GM12878 (cell line): ENCODE results near the gene WDR38. TPM values are rescaled to one million over a fixed set of nuclear protein-coding genes. Genes with fewer than 3 reads are reported as not detected.

Source experiments
- ATAC-seq: fragments of 200-7000 bp; cut with Tn5 transposase; 3 replicates; pipeline ENCODE4 v1.9.1; 2020; ENCODE audit warnings: mild to moderate bottlenecking, moderate library complexity
- BruUV-seq: library from RNA; stranded (reverse); fragments of 400-500 nt; replicated peaks from 2 replicates; lab custom pipeline; 2021; lab: Mats Ljungman, UMichigan
- CTCF ChIA-PET: fragments of 300-600 bp; sonication (Branson Sonifier 250); formaldehyde crosslinking; extraction: SDS; loops from one replicate; lab custom pipeline; 2021; ENCODE audit warnings: inconsistent platforms; lab: Yijun Ruan, JAX
- POLR2A ChIA-PET: fragments of 350-600 bp; formaldehyde crosslinking; extraction: SDS; loops from one replicate; lab custom pipeline; 2021; ENCODE audit warnings: inconsistent platforms; lab: Charles Lee
- RAD21 ChIA-PET: fragments of 300-600 bp; sonication (Branson Sonifier 250); formaldehyde crosslinking; loops from one replicate; lab custom pipeline; 2023; ENCODE audit warnings: antibody characterized with exemption; ENCODE audit not compliant: unreplicated experiment; lab: Charles Lee
- SMC1A ChIA-PET: fragments of 300-600 bp; sonication (Branson Sonifier 250); formaldehyde crosslinking; loops from one replicate; lab custom pipeline; 2023; ENCODE audit not compliant: unreplicated experiment, uncharacterized antibody; lab: Charles Lee
- DNase-seq: peaks from one replicate; pipeline ENCODE4 v3.0.0-alpha.2; 2011; ENCODE audit warnings: low read depth, low spot score
- FAIRE-seq: peaks from 3 replicates; lab custom pipeline; 2011; peaks lifted over from hg19 to GRCh38; lab: Jason Lieb, UNC
- H2AFZ ChIP-seq: 2 replicates; pipeline ENCODE4 v1.6.0; 2011; ENCODE audit warnings: low read depth, low read length, control low read depth; ENCODE audit not compliant: control insufficient read depth
- H3K27ac ChIP-seq: 2 replicates; pipeline ENCODE4 v1.5.1; 2011; ENCODE audit warnings: control low read depth; ENCODE audit not compliant: control insufficient read depth, insufficient read depth
- H3K27me3 ChIP-seq, 2 experiments: replicated peaks in 1 of 2; 2 replicates each; pipeline versions ENCODE4 v1.6.0 to v1.6.1; 2011; ENCODE audit warnings: low read length in 1 of 2; ENCODE audit not compliant: control insufficient read depth in 2 of 2, insufficient read depth in 2 of 2
- H3K36me3 ChIP-seq, 2 experiments: 2 replicates each; pipeline ENCODE4 v1.5.1; 2011; ENCODE audit warnings: low read length in 1 of 2; ENCODE audit not compliant: control insufficient read depth in 2 of 2, insufficient read depth in 2 of 2
- H3K4me1 ChIP-seq: 2 replicates; pipeline ENCODE4 v1.6.1; 2011; ENCODE audit warnings: mild to moderate bottlenecking, low read length, moderate library complexity, mixed read lengths; ENCODE audit not compliant: control insufficient read depth, insufficient read depth
- H3K4me2 ChIP-seq: 2 replicates; pipeline ENCODE4 v1.6.0; 2011; ENCODE audit warnings: control low read depth; ENCODE audit not compliant: control insufficient read depth, insufficient read depth
- H3K4me3 ChIP-seq: fragments of 200-600 bp; sonication (generic); 2 replicates; pipeline ENCODE4 v1.5.1; 2016
- H3K79me2 ChIP-seq: 2 replicates; pipeline ENCODE4 v1.6.0; 2011; ENCODE audit warnings: low read length; ENCODE audit not compliant: control insufficient read depth, insufficient read depth
- H3K9ac ChIP-seq: 2 replicates; pipeline ENCODE4 v1.8.0; 2011; ENCODE audit warnings: low read length, control low read depth, mixed read lengths; ENCODE audit not compliant: control insufficient read depth, insufficient read depth
- H3K9me3 ChIP-seq: replicated peaks from 3 replicates; pipeline ENCODE4 v1.5.1; 2011; ENCODE audit warnings: mild to moderate bottlenecking, low read length; ENCODE audit not compliant: control insufficient read depth, insufficient read depth
- H4K20me1 ChIP-seq: 2 replicates; pipeline ENCODE4 v1.6.0; 2011; ENCODE audit not compliant: control insufficient read depth, insufficient read depth
- CHD1 ChIP-seq: IDR thresholded peaks from 2 replicates; pipeline ENCODE4 v1.6.1; 2012; ENCODE audit warnings: low read depth, low read length, improper control_type of control experiment
- HCFC1 ChIP-seq: fragments of 150-350 bp; IDR thresholded peaks from 2 replicates; pipeline ENCODE4 v1.6.1; 2014; ENCODE audit warnings: low read length
- HDAC2 ChIP-seq: fragments of 200-600 bp; sonication (generic); IDR thresholded peaks from 2 replicates; pipeline ENCODE4 v1.6.1; 2017
- NFIC ChIP-seq: IDR thresholded peaks from 2 replicates; pipeline ENCODE4 v1.6.1; 2012; ENCODE audit warnings: low read depth, mild to moderate bottlenecking, inconsistent platforms, low read length, moderate library complexity
- NFXL1 ChIP-seq: fragments of 450-650 bp; IDR thresholded peaks from 2 replicates; pipeline ENCODE4 v1.6.1; 2017; ENCODE audit warnings: antibody characterized with exemption, mild to moderate bottlenecking, borderline replicate concordance
- POLR2A ChIP-seq: IDR thresholded peaks from 2 replicates; pipeline ENCODE4 v1.6.1; 2011; ENCODE audit warnings: low read depth, mild to moderate bottlenecking, low read length
- RCOR1 ChIP-seq: conservative IDR thresholded peaks from 2 replicates; pipeline ENCODE4 v1.6.1; 2012; ENCODE audit warnings: low read depth, low read length, improper control_type of control experiment
- TCF7 ChIP-seq: IDR thresholded peaks from 2 replicates; pipeline ENCODE4 v1.6.1; 2014; ENCODE audit warnings: antibody characterized with exemption, borderline replicate concordance
- YY1 ChIP-seq: IDR thresholded peaks from 2 replicates; pipeline ENCODE4 v1.6.1; 2011; ENCODE audit warnings: low read depth, mild to moderate bottlenecking, low read length
- WGBS: methylation state at CpG from one replicate; pipeline ENCODE4 v1.1.6; 2016; ENCODE audit warnings: low lambda C conversion rate; ENCODE audit not compliant: insufficient replicate concordance, insufficient coverage; ENCODE audit errors: missing lambda C conversion rate; 5-methylcytosine and 5-hydroxymethylcytosine counted together
- in situ Hi-C: fragments of 300-500 bp; cut with MboI; formaldehyde crosslinking; loops from 9 replicates; pipeline ENCODE4 v1.14.3; 2018; ENCODE audit warnings: mixed read lengths
- intact Hi-C: fragments of 100-400 bp; cut with micrococcal nuclease; formaldehyde crosslinking; loops from one replicate; pipeline ENCODE4 v1.14.2; 2022; ENCODE audit not compliant: unreplicated experiment
- polyA plus RNA-seq, 11 experiments: library from polyadenylated mRNA; depleted of rRNA in 4 of 11; unstranded in 6 of 11; stranded (reverse) in 5 of 11; fragments of >200 nt; fragmentation: Nextera tagmentation in 4 of 11; fragmentation: Illumina TruSeq in 1 of 11; extraction: Ambion mirVana in 4 of 11; extraction: Trizol in 1 of 11; gene quantifications; 1 replicate in 1 of 11; 2 replicates in 10 of 11; pipeline versions ENCODE4 v1.2.1 to v1.2.3, GENCODE V29; 2011 to 2016; ENCODE audit warnings: inconsistent platforms in 2 of 11, missing spikeins in 2 of 11, low read depth in 1 of 11
- total RNA-seq, 4 experiments: library from RNA; depleted of rRNA in 3 of 4; stranded (reverse); fragments of >200 nt in 3 of 4; fragmentation: Illumina TruSeq in 1 of 4; extraction: Trizol in 1 of 4; gene quantifications; 2 replicates each; pipeline versions ENCODE4 v1.2.1 to v1.2.3, GENCODE V29; 2013 to 2021
- TF ChIP-seq, protein P1 (sequence below): IDR thresholded peaks from 2 replicates; pipeline ENCODE4 v1.6.1; 2011; ENCODE audit warnings: borderline replicate concordance, low read depth, mild to moderate bottlenecking, moderate library complexity, low read length; ENCODE audit not compliant: insufficient read depth, poor library complexity, severe bottlenecking
- TF ChIP-seq, protein P2 (sequence below): IDR thresholded peaks from 2 replicates; pipeline ENCODE4 v1.6.1; 2012; ENCODE audit warnings: low read length, inconsistent platforms
- TF ChIP-seq, protein P3 (sequence below): fragments of 150-350 bp; IDR thresholded peaks from 2 replicates; pipeline ENCODE4 v1.6.1; 2016; ENCODE audit warnings: low read depth, low read length

Gene WDR38
- total and polyA plus RNA-seq, 10 of the 15 experiments (the other 5 are each of a cell fraction or from before 2014, with no cell fraction given): not detected

DNA sequence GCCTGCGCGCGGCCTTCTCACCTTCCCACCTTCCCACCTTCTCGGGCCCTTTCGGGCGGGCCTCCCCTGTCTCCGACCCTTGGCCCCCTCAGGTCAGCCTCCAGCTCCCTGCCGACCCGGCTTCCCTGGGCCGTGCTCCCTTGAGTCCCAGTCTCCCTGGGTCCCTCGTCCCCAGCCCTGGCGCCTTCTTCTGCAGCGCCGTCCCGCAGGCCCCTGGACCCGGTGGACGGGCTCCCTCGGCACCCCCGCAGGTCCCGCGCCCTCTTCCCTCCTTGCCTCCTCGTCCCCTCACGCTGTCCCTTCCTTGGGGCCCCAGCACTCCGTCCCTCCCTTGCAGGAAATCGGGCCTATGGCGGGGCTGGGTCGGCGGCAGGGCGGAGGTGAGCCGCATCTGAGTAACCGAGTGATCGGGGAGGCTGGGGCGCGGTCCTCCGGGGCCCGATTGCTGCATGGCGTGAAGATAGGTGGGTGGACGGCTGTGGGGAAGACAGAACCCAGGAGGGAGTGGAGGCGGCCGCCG is 16.3 kb downstream of the WDR38 start:
- intact Hi-C loops: loop anchor here (10.0 kb wide), 2 partner anchors 505 to 765 kb away; no protein-coding TSS in a partner anchor
- H2AFZ ChIP-seq: no peak overlapping the region
- H3K4me2 ChIP-seq: peak overlapping the region; percentile 42
- H3K27ac ChIP-seq: peak overlapping the region; percentile 94
- peaks cover 74% of the 10 kb centered on the region for H3K79me2 ChIP-seq
- no peaks in the 10 kb centered on the region for H3K9me3 ChIP-seq
- DNase-seq: no peak
- 0% methylated on average over 27 of the region's 41 CpGs for WGBS
- no TSS peak for BruUV-seq
- H3K9ac ChIP-seq: peak overlapping the region; percentile 98
- peaks cover 5% of the 10 kb centered on the region; the same call in 1 of the 2 replicates for H4K20me1 ChIP-seq
- no peaks in the 10 kb centered on the region for H3K27me3 ChIP-seq
- ChIA-PET POLR2A (interaction anchor here (0.8 to 5.8 kb wide), 5 partner anchors 8 to 101 kb away, joined by 3 to 92 read pairs (median 3); partner anchors contain the start of genes ARPC5L and RPL35), CTCF (interaction anchor here (0.6 to 4.7 kb wide), 5 partner anchors 16 to 37 kb away, joined by 3 to 31 read pairs (median 3); partner anchors contain the start of gene WDR38), RAD21 (interaction anchor here (0.9 to 2.3 kb wide), 4 partner anchors 9 to 248 kb away, joined by 3 to 5 read pairs (median 4); partner anchors contain the start of gene GOLGA1), SMC1A (interaction anchor here (1.0 to 4.1 kb wide), 2 partner anchors 8 to 103 kb away, joined by 3 to 37 read pairs; partner anchors contain the start of genes ARPC5L and RPL35)
- TF ChIP-seq NFIC (no peak), CHD1 (peak; percentile 41; the same call in 1 of the 2 replicates), TCF7 (no peak), YY1 (no peak), HCFC1 (no peak), RCOR1 (no peak), HDAC2 (no peak), NFXL1 (no peak), POLR2A (peak; percentile 52; the same call in 1 of the 2 replicates)
- TF ChIP-seq, protein P1, sequence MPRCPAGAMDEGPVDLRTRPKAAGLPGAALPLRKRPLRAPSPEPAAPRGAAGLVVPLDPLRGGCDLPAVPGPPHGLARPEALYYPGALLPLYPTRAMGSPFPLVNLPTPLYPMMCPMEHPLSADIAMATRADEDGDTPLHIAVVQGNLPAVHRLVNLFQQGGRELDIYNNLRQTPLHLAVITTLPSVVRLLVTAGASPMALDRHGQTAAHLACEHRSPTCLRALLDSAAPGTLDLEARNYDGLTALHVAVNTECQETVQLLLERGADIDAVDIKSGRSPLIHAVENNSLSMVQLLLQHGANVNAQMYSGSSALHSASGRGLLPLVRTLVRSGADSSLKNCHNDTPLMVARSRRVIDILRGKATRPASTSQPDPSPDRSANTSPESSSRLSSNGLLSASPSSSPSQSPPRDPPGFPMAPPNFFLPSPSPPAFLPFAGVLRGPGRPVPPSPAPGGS: no peak
- TF ChIP-seq, protein P2, sequence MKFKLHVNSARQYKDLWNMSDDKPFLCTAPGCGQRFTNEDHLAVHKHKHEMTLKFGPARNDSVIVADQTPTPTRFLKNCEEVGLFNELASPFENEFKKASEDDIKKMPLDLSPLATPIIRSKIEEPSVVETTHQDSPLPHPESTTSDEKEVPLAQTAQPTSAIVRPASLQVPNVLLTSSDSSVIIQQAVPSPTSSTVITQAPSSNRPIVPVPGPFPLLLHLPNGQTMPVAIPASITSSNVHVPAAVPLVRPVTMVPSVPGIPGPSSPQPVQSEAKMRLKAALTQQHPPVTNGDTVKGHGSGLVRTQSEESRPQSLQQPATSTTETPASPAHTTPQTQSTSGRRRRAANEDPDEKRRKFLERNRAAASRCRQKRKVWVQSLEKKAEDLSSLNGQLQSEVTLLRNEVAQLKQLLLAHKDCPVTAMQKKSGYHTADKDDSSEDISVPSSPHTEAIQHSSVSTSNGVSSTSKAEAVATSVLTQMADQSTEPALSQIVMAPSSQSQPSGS: no peak
- TF ChIP-seq, protein P3, sequence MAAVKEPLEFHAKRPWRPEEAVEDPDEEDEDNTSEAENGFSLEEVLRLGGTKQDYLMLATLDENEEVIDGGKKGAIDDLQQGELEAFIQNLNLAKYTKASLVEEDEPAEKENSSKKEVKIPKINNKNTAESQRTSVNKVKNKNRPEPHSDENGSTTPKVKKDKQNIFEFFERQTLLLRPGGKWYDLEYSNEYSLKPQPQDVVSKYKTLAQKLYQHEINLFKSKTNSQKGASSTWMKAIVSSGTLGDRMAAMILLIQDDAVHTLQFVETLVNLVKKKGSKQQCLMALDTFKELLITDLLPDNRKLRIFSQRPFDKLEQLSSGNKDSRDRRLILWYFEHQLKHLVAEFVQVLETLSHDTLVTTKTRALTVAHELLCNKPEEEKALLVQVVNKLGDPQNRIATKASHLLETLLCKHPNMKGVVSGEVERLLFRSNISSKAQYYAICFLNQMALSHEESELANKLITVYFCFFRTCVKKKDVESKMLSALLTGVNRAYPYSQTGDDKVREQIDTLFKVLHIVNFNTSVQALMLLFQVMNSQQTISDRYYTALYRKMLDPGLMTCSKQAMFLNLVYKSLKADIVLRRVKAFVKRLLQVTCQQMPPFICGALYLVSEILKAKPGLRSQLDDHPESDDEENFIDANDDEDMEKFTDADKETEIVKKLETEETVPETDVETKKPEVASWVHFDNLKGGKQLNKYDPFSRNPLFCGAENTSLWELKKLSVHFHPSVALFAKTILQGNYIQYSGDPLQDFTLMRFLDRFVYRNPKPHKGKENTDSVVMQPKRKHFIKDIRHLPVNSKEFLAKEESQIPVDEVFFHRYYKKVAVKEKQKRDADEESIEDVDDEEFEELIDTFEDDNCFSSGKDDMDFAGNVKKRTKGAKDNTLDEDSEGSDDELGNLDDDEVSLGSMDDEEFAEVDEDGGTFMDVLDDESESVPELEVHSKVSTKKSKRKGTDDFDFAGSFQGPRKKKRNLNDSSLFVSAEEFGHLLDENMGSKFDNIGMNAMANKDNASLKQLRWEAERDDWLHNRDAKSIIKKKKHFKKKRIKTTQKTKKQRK: no peak
- in situ Hi-C loops: loop anchor here (25.0 kb wide), 1 partner anchor 1957 kb away; the partner anchor contains the start of genes RC3H2 and ZBTB6
- no peak for FAIRE-seq
- H3K4me1 ChIP-seq: peaks cover 17% of the 10 kb centered on the region
- peaks cover 10% of the 10 kb centered on the region in 2 experiments for H3K36me3 ChIP-seq
- H3K4me3 ChIP-seq: peak overlapping the region; percentile 94
- ATAC-seq: peak; percentile 20
